GM12878 (cell line): ENCODE data around the gene UNC93B1. TPM values are rescaled to one million over a fixed set of nuclear protein-coding genes. Genes with fewer than 3 reads are reported as not detected.

ENCODE experiments used
- ATAC-seq: fragments of 200-7000 bp; cut with Tn5 transposase; 3 replicates; pipeline ENCODE4 v1.9.1; 2020; ENCODE audit warnings: mild to moderate bottlenecking, moderate library complexity
- BruUV-seq: library from RNA; stranded (reverse); fragments of 400-500 nt; replicated peaks from 2 replicates; lab custom pipeline; 2021; lab: Mats Ljungman, UMichigan
- CTCF ChIA-PET: fragments of 300-600 bp; sonication (Branson Sonifier 250); formaldehyde crosslinking; extraction: SDS; loops from one replicate; lab custom pipeline; 2021; ENCODE audit warnings: inconsistent platforms; lab: Yijun Ruan, JAX
- POLR2A ChIA-PET: fragments of 350-600 bp; formaldehyde crosslinking; extraction: SDS; loops from one replicate; lab custom pipeline; 2021; ENCODE audit warnings: inconsistent platforms; lab: Charles Lee
- RAD21 ChIA-PET: fragments of 300-600 bp; sonication (Branson Sonifier 250); formaldehyde crosslinking; loops from one replicate; lab custom pipeline; 2023; ENCODE audit warnings: antibody characterized with exemption; ENCODE audit not compliant: unreplicated experiment; lab: Charles Lee
- SMC1A ChIA-PET: fragments of 300-600 bp; sonication (Branson Sonifier 250); formaldehyde crosslinking; loops from one replicate; lab custom pipeline; 2023; ENCODE audit not compliant: unreplicated experiment, uncharacterized antibody; lab: Charles Lee
- DNase-seq: peaks from one replicate; pipeline ENCODE4 v3.0.0-alpha.2; 2011; ENCODE audit warnings: low read depth, low spot score
- FAIRE-seq: peaks from 3 replicates; lab custom pipeline; 2011; peaks lifted over from hg19 to GRCh38; lab: Jason Lieb, UNC
- H2AFZ ChIP-seq: 2 replicates; pipeline ENCODE4 v1.6.0; 2011; ENCODE audit warnings: low read depth, low read length, control low read depth; ENCODE audit not compliant: control insufficient read depth
- H3K27ac ChIP-seq: 2 replicates; pipeline ENCODE4 v1.5.1; 2011; ENCODE audit warnings: control low read depth; ENCODE audit not compliant: control insufficient read depth, insufficient read depth
- H3K27me3 ChIP-seq, 2 experiments: replicated peaks in 1 of 2; 2 replicates each; pipeline versions ENCODE4 v1.6.0 to v1.6.1; 2011; ENCODE audit warnings: low read length in 1 of 2; ENCODE audit not compliant: control insufficient read depth in 2 of 2, insufficient read depth in 2 of 2
- H3K36me3 ChIP-seq, 2 experiments: 2 replicates each; pipeline ENCODE4 v1.5.1; 2011; ENCODE audit warnings: low read length in 1 of 2; ENCODE audit not compliant: control insufficient read depth in 2 of 2, insufficient read depth in 2 of 2
- H3K4me1 ChIP-seq: 2 replicates; pipeline ENCODE4 v1.6.1; 2011; ENCODE audit warnings: mild to moderate bottlenecking, low read length, moderate library complexity, mixed read lengths; ENCODE audit not compliant: control insufficient read depth, insufficient read depth
- H3K4me2 ChIP-seq: 2 replicates; pipeline ENCODE4 v1.6.0; 2011; ENCODE audit warnings: control low read depth; ENCODE audit not compliant: control insufficient read depth, insufficient read depth
- H3K4me3 ChIP-seq: fragments of 200-600 bp; sonication (generic); 2 replicates; pipeline ENCODE4 v1.5.1; 2016
- H3K79me2 ChIP-seq: 2 replicates; pipeline ENCODE4 v1.6.0; 2011; ENCODE audit warnings: low read length; ENCODE audit not compliant: control insufficient read depth, insufficient read depth
- H3K9ac ChIP-seq: 2 replicates; pipeline ENCODE4 v1.8.0; 2011; ENCODE audit warnings: low read length, control low read depth, mixed read lengths; ENCODE audit not compliant: control insufficient read depth, insufficient read depth
- H3K9me3 ChIP-seq: replicated peaks from 3 replicates; pipeline ENCODE4 v1.5.1; 2011; ENCODE audit warnings: mild to moderate bottlenecking, low read length; ENCODE audit not compliant: control insufficient read depth, insufficient read depth
- H4K20me1 ChIP-seq: 2 replicates; pipeline ENCODE4 v1.6.0; 2011; ENCODE audit not compliant: control insufficient read depth, insufficient read depth
- GATAD2B ChIP-seq: fragments of 450-650 bp; conservative IDR thresholded peaks from 2 replicates; pipeline ENCODE4 v1.6.1; 2017; ENCODE audit warnings: low read depth, mild to moderate bottlenecking, moderate library complexity
- MEF2A ChIP-seq: IDR thresholded peaks from 2 replicates; pipeline ENCODE4 v1.6.1; 2011; ENCODE audit warnings: low read depth, mild to moderate bottlenecking, low read length, moderate library complexity; ENCODE audit not compliant: insufficient read depth
- NR2C1 ChIP-seq: fragments of 450-650 bp; IDR thresholded peaks from 2 replicates; pipeline ENCODE4 v1.6.1; 2017; ENCODE audit warnings: antibody characterized with exemption, mild to moderate bottlenecking, moderate library complexity
- RUNX3 ChIP-seq: IDR thresholded peaks from 2 replicates; pipeline ENCODE4 v1.6.1; 2012; ENCODE audit warnings: low read length, inconsistent platforms
- ZNF274 ChIP-seq: IDR thresholded peaks from one replicate; pipeline ENCODE4 v1.8.0; 2011; ENCODE audit not compliant: insufficient read length, insufficient read depth
- WGBS: methylation state at CpG from one replicate; pipeline ENCODE4 v1.1.6; 2016; ENCODE audit warnings: low lambda C conversion rate; ENCODE audit not compliant: insufficient replicate concordance, insufficient coverage; ENCODE audit errors: missing lambda C conversion rate; 5-methylcytosine and 5-hydroxymethylcytosine counted together
- in situ Hi-C: fragments of 300-500 bp; cut with MboI; formaldehyde crosslinking; loops from 9 replicates; pipeline ENCODE4 v1.14.3; 2018; ENCODE audit warnings: mixed read lengths
- intact Hi-C: fragments of 100-400 bp; cut with micrococcal nuclease; formaldehyde crosslinking; loops from one replicate; pipeline ENCODE4 v1.14.2; 2022; ENCODE audit not compliant: unreplicated experiment
- polyA plus RNA-seq, 11 experiments: library from polyadenylated mRNA; depleted of rRNA in 4 of 11; unstranded in 6 of 11; stranded (reverse) in 5 of 11; fragments of >200 nt; fragmentation: Nextera tagmentation in 4 of 11; fragmentation: Illumina TruSeq in 1 of 11; extraction: Ambion mirVana in 4 of 11; extraction: Trizol in 1 of 11; gene quantifications; 1 replicate in 1 of 11; 2 replicates in 10 of 11; pipeline versions ENCODE4 v1.2.1 to v1.2.3, GENCODE V29; 2011 to 2016; ENCODE audit warnings: inconsistent platforms in 2 of 11, missing spikeins in 2 of 11, low read depth in 1 of 11
- total RNA-seq, 4 experiments: library from RNA; depleted of rRNA in 3 of 4; stranded (reverse); fragments of >200 nt in 3 of 4; fragmentation: Illumina TruSeq in 1 of 4; extraction: Trizol in 1 of 4; gene quantifications; 2 replicates each; pipeline versions ENCODE4 v1.2.1 to v1.2.3, GENCODE V29; 2013 to 2021
- TF ChIP-seq, protein P1 (sequence below): IDR thresholded peaks from 2 replicates; pipeline ENCODE4 v1.6.1; 2011; ENCODE audit warnings: borderline replicate concordance, low read depth, mild to moderate bottlenecking, moderate library complexity, mixed read lengths, low read length; ENCODE audit not compliant: insufficient read depth; ENCODE audit errors: extremely low read length
- TF ChIP-seq, protein P2 (sequence below): fragments of 450-650 bp; IDR thresholded peaks from 2 replicates; pipeline ENCODE4 v1.6.1; 2018; ENCODE audit warnings: mild to moderate bottlenecking, low read depth, moderate library complexity; ENCODE audit not compliant: partially characterized antibody

Gene UNC93B1
- total and polyA plus RNA-seq, 10 of the 15 experiments (the other 5 are each of a cell fraction or from before 2014, with no cell fraction given) = 1.3 to 79.7 (median 36.3) TPM

DNA sequence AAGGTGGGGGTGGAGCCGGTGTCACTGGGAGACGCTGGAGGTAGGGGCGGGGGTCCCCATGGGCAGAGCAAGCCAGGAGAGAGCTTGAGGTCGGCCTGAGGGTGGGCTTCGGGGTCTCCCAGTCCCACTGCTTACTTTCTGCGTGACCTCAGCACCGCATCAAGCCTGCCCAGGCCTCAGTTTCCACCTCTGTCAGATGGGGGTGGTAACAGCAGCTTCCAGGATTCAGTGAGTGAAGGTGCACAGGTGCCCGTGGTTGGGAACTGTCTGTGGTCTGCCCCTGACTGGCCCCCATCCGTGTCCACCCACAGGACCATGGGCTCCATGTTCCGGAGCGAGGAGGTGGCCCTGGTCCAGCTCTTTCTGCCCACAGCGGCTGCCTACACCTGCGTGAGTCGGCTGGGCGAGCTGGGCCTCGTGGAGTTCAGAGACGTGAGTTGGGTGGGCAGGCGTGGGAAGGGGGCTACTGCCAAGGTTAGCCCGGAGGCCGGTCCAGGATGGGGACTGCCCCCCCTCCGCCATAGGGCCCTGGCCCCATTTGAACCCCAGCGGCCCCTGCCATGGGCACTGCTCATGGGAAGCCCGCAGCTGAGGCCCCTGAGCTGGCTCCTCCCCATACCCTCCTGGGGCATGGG is 37.2 kb upstream of the UNC93B1 start:
- ChIA-PET POLR2A (interaction anchor here (0.6 to 3.4 kb wide), 9 partner anchors 11 to 233 kb away, joined by 3 to 21 read pairs (median 3); partner anchors contain the start of gene NDUFS8), CTCF (interaction anchor here (0.6 to 1.6 kb wide), 4 partner anchors 10 to 49 kb away, joined by 3 read pairs; partner anchors contain the start of gene NDUFS8), RAD21 (interaction anchor here (1.3 to 4.3 kb wide), 2 partner anchors 10 to 77 kb away, joined by 3 to 23 read pairs; no protein-coding TSS in a partner anchor), SMC1A (interaction anchor here (0.8 to 3.0 kb wide), 4 partner anchors 37 to 163 kb away, joined by 3 to 19 read pairs (median 6); no protein-coding TSS in a partner anchor)
- Histone ChIP-seq H3K9ac (peak overlapping the region; percentile 79), H3K27ac (peak overlapping the region; percentile 91), H4K20me1 (no peaks in the 10 kb centered on the region; the same call in 1 of the 2 replicates), H3K79me2 (peaks cover 46% of the 10 kb centered on the region), H3K27me3 (no peaks in the 10 kb centered on the region), H3K36me3 (peaks cover 8 to 24% of the 10 kb centered on the region in 2 experiments; a peak in 3 of 4 replicates), H3K4me1 (peaks cover 13% of the 10 kb centered on the region), H3K9me3 (no peaks in the 10 kb centered on the region), H2AFZ (no peak overlapping the region; the same call in 1 of the 2 replicates), H3K4me2 (peak overlapping the region; percentile 84), H3K4me3 (peak overlapping the region; percentile 99)
- no TSS peak for BruUV-seq
- TF ChIP-seq, protein P1, sequence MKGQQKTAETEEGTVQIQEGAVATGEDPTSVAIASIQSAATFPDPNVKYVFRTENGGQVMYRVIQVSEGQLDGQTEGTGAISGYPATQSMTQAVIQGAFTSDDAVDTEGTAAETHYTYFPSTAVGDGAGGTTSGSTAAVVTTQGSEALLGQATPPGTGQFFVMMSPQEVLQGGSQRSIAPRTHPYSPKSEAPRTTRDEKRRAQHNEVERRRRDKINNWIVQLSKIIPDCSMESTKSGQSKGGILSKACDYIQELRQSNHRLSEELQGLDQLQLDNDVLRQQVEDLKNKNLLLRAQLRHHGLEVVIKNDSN = no peak
- TF ChIP-seq ZNF274 (no peak), NR2C1 (no peak), MEF2A (no peak), RUNX3 (no peak), GATAD2B (no peak)
- TF ChIP-seq, protein P2, sequence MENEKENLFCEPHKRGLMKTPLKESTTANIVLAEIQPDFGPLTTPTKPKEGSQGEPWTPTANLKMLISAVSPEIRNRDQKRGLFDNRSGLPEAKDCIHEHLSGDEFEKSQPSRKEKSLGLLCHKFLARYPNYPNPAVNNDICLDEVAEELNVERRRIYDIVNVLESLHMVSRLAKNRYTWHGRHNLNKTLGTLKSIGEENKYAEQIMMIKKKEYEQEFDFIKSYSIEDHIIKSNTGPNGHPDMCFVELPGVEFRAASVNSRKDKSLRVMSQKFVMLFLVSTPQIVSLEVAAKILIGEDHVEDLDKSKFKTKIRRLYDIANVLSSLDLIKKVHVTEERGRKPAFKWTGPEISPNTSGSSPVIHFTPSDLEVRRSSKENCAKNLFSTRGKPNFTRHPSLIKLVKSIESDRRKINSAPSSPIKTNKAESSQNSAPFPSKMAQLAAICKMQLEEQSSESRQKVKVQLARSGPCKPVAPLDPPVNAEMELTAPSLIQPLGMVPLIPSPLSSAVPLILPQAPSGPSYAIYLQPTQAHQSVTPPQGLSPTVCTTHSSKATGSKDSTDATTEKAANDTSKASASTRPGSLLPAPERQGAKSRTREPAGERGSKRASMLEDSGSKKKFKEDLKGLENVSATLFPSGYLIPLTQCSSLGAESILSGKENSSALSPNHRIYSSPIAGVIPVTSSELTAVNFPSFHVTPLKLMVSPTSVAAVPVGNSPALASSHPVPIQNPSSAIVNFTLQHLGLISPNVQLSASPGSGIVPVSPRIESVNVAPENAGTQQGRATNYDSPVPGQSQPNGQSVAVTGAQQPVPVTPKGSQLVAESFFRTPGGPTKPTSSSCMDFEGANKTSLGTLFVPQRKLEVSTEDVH = no peak
- no peak for ATAC-seq
- no peak for FAIRE-seq
- WGBS = 66% methylated on average over 23 of the region's 23 CpGs
- in situ Hi-C loops (no loop called here), intact Hi-C loops (no loop called here)
- DNase-seq = no peak
